Measurements from ENCODE around the gene AFF3.

Gene AFF3

DNA sequence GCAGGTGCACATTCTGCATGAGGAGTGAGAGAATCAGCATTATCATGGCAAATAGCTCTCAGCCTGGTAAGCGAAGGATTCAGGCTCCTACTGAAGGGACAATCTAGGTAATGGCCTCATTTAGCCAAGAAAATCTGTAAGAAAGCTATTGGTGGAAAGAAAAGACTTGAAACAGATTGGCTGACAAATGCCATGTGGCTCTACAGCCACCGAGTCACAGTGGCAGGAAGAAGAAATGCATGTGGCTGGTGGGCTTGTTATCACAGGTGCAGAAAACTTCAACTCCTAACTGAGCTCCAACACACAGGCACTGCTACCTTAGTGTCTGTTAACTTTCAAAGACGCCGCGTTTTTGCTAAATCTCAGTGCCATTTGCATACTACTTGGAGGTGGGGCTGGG lies 592.0 kb downstream of the AFF3 start:
- TF ChIP-seq, protein P1, sequence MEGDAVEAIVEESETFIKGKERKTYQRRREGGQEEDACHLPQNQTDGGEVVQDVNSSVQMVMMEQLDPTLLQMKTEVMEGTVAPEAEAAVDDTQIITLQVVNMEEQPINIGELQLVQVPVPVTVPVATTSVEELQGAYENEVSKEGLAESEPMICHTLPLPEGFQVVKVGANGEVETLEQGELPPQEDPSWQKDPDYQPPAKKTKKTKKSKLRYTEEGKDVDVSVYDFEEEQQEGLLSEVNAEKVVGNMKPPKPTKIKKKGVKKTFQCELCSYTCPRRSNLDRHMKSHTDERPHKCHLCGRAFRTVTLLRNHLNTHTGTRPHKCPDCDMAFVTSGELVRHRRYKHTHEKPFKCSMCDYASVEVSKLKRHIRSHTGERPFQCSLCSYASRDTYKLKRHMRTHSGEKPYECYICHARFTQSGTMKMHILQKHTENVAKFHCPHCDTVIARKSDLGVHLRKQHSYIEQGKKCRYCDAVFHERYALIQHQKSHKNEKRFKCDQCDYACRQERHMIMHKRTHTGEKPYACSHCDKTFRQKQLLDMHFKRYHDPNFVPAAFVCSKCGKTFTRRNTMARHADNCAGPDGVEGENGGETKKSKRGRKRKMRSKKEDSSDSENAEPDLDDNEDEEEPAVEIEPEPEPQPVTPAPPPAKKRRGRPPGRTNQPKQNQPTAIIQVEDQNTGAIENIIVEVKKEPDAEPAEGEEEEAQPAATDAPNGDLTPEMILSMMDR (IDR thresholded peaks at IDR 0.05): no peak
- TF ChIP-seq ZFX (IDR thresholded peaks at IDR 0.05; ENCODE audit: borderline replicate concordance): no peak
- H3K27ac ChIP-seq: no peak overlapping the region

GRCh38 chr2:99545604-99546003 lies 596.8 kb downstream of the AFF3 start:
- no peak overlapping the region for H3K27ac ChIP-seq
- TF ChIP-seq, protein P1 (IDR thresholded peaks at IDR 0.05): no peak

DNA sequence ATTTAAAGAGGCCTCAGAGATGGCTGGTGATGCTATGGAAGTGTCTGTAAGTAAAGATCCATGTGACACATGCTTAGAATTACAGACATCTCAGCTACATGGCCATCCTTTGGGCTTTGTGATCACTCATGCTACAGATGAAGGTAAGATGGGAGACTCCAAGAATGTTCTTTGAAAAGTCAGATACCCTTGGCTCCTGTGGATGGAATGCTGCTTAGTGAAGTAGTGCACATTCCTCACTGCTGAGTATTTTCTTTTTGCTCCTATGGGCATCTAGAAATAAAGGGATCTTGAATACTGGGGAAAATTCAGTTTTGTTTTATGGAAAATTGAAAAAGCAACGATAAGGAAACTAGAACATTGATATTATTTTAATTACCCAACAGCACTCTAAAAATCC lies 597.3 kb downstream of the AFF3 start:
- no peak for TF ChIP-seq ZFX (IDR thresholded peaks at IDR 0.05; ENCODE audit: borderline replicate concordance)
- TF ChIP-seq, protein P1 (IDR thresholded peaks at IDR 0.05): no peak
- H3K27ac ChIP-seq: no peak overlapping the region

- H3K27ac ChIP-seq: no peak overlapping the region
- TF ChIP-seq ZFX (IDR thresholded peaks at IDR 0.05; ENCODE audit: borderline replicate concordance): no peak
- TF ChIP-seq, protein P1 (IDR thresholded peaks at IDR 0.05): no peak
Measured at GRCh38 chr2:99544608-99545007, 597.8 kb downstream of the AFF3 start.

DNA sequence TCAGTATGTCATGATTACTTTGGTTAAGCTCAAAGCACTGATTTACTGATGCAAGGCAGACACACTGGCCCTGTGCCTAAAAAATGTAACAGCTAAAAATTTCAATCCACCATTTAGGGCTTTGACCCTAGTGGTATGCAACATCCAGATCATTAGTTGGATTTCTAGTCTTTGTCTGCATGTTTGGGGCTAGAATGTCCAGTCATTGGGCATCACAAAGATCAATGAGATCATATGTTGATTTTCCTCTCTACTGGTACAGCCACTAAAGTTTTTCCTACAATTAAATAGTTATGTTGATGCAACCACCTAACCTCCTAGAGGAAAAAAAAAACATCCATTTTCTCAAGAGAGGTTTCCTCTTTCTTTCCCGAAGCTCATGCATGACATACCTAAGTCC lies 599.1 kb downstream of the AFF3 start:
- H3K27ac ChIP-seq: no peak overlapping the region
- no peak for TF ChIP-seq ZFX (IDR thresholded peaks at IDR 0.05; ENCODE audit: borderline replicate concordance)
- TF ChIP-seq, protein P1 (IDR thresholded peaks at IDR 0.05): no peak

DNA sequence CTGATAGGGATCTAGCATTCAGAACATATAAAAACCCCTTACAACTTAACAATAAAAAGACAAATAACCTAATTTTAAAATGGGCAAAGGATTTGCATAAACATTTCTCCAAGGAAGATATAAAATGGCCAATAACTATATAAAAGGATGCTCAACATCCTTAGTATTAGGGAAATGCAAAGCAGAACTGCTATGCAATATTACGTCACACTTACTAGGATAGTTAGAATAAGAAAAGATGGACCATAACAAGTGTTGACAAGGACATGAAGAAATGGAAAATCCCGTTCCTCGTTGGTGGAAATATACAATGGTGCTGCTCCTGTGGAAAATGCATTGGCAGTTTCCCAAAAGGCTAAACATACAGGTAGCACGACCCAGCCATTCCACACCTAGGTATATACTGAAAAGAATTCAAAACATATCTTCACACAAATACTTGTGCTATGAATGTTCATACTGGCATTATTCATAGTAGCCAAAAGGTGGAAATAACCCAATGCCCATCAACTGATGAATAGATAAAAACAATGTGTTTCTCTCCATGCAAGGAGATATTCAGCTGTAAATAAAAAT lies 604.4 kb downstream of the AFF3 start:
- TF ChIP-seq, protein P1 (IDR thresholded peaks at IDR 0.05): no peak
- no peak for TF ChIP-seq ZFX (IDR thresholded peaks at IDR 0.05; ENCODE audit: borderline replicate concordance)

GRCh38 chr2:99524056-99524455 lies 618.3 kb downstream of the AFF3 start:
- no peak overlapping the region for H3K27ac ChIP-seq
- TF ChIP-seq, protein P1 (IDR thresholded peaks at IDR 0.05): no peak
- no peak for TF ChIP-seq ZFX (IDR thresholded peaks at IDR 0.05; ENCODE audit: borderline replicate concordance)

More for the DNA sequence above, 604.4 kb downstream of the AFF3 start:
- H3K27ac ChIP-seq: no peak overlapping the region

Measured in 22Rv1 (cell line).